NCI-H226 (cell line): ENCODE measurements around the gene ACVR1C.

Experiments
- DNase-seq: peaks from one replicate; pipeline ENCODE4 v3.0.0-alpha.2; 2015

The ACVR1C gene

GRCh38 chr2:157492189-157492773 lies 136.4 kb downstream of the ACVR1C start:
- peak; percentile 52 for DNase-seq

GRCh38 chr2:157489983-157490382 lies 138.7 kb downstream of the ACVR1C start:
- no peak for DNase-seq

DNA sequence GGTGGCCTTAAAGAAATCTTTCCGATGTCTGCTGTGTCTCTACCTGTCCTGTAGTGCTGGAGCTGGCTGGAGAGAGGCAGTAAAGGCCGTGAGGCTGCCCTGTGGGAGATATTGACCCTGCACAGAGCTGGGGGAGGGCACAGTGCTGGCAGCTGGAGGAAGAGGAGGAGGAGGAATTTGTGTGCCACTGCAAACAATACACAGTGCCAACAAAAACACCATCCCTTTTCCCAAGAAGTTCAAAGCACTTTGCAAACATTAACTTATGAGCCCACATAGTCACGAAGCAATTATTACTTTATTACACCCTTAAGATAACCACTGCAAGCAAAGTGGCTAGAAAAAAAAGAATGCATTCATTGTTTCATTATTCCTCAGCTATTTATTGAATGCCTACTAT lies 139.8 kb downstream of the ACVR1C start:
- no peak for DNase-seq

DNA sequence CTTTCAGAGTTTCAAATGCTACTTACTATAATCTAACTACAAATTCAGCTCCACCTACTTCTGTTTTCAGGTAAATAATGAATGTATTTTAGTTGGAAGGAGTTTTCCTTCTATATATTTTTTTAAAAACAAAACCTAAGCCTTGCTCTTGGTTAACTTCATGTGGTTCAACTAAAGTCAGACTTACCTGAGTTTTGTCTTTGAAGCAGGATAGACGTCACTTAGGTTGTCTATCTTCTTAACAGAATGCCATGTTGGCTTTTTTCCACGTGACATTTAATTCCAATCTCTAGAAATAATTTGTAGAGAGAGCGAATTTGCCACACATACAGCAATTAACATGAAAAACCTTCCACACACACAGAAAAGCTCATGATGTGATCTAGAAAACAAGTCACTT lies 140.9 kb downstream of the ACVR1C start:
- no peak for DNase-seq

GRCh38 chr2:157487271-157487610 lies 141.4 kb downstream of the ACVR1C start:
- no peak for DNase-seq

DNA sequence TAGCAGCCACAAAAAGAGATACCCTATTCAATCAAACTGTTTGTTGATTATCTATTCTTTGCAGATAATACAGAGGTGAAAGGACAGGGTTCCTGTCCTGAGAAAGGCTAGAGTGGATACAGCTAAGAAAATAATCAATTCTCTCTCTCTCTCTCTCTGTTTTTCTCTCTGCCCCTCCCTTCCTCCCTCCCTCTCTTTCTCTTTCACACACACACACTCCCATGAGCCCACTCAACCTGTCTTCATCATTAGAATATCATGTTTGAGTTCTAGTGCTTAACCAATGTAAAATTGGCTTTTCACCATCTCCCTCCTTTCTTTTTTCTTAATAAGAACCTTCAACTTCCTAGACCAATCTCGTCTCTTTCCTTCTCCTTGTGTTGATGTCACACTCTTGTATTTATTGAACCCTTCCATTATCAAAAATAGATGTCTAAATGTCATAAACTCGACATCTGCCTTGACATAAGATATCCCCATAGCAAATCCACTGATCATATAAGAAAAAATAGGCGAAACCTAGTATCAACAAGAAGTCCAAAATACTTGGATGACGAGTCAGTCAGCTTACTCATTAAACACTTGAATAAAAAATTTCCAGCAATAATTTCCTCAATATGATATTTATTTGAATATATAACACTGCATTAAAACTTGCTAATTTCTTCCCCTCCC lies 141.9 kb downstream of the ACVR1C start:
- peak; percentile 29 for DNase-seq

- no peak for DNase-seq
Measured at GRCh38 chr2:157480182-157480961, 148.3 kb downstream of the ACVR1C start.

DNA sequence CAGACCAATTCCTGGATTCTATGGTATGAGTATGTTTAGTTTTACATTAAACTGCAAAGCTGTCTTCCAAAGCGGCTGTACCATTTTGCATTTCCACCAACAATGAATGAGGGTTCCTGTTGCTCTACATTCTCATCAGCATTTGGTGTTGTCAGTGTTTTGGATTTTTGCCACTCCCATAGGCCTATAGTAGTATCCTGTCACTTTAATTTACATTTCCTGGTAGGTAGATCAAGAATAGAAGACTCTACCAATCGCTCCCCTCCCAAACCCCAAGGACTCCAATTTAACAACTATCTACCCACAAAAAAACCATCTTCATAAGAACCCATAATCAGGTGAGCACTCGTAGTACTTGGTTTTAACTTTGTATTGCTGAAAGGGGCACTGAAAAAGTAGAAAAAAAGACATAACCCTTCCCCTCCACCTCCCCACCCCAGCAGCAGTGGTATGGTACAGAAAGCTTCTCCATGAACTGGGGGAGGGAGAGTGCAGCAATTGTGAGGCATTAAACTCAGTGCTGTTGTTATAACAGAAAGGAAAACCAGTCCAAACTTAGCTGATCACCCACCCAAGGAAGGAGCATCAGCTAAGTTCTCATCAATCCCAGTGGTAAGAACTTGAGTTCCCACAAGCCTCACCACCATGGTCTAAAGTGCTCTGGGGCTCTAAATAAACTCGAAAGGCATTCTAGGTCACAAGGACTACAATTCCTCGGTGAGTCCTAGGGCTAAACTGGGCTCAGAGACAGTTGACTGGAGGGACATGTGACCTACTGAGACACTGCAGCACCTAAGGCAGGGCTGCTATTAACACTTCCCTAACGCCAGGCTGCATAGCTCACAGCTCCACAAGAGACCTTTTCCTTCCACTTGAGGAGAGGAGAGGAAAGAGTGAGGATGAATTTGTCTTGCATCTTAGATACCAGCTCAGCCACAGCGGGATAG lies 149.3 kb downstream of the ACVR1C start:
- no peak for DNase-seq

GRCh38 chr2:157477919-157478318 lies 150.7 kb downstream of the ACVR1C start:
- DNase-seq = no peak

- no peak for DNase-seq
Measured at GRCh38 chr2:157476953-157477709, 151.5 kb downstream of the ACVR1C start.
